ENCODE results near the gene DEFB118. TPM values are rescaled to one million over a fixed set of nuclear protein-coding genes. Genes with fewer than 3 reads are reported as not detected.

The DEFB118 gene, protein sequence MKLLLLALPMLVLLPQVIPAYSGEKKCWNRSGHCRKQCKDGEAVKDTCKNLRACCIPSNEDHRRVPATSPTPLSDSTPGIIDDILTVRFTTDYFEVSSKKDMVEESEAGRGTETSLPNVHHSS
- total RNA-seq, result not detected in 2 replicates

DNA sequence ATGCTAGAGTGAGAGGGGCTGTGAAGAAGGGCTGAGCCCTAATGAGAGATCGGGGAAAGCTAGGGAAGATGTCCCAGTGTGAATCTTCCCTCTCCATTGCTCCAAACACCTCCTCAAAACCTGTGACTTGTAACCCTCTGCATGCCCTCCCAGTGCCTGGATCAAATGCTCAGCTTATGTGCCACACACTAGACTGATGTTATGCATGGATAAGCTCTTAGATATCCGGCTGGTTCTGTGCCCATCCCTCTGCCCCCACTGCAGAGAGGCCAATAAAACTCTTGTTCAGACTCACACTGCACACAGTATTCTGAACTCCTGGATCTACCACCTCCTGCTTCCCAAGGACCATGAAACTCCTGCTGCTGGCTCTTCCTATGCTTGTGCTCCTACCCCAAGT is at the start of gene DEFB118:
TSS of gene DEFB118 (plus strand) at position 301 of the 400 bp plus-strand sequence. CDS start at position 351, 50 bp downstream.

DNA sequence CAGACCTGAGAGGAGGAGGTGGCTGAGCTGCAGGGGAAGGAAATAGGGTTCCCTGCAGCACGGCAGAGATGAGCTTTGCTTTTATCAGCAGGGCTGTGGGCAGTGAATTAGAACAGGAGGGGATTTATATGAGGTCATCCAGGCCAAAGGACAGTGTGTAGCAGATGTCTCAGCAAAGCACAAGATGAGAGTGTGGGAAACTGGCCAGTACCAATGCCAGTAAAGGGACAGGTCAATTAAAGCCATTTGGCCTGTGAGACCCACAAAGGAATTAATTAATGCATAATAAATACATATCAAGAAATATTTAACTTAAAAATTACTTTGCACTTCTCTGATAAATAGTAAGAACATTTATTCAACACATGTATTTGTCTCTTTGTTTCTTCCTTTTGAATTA is 22.1 kb downstream of the DEFB118 start, which contains the start of gene DEFB119:
TSS of gene DEFB119 (minus strand) at position 101 of the 400 bp plus-strand sequence. CDS start 107 bp downstream, outside the sequence.

GRCh38 chr20:31406115-31406514 is 37.7 kb downstream of the DEFB118 start, which contains the start of gene DEFB121:
DEFB121 (minus strand) TSS chr20:31406215; CDS start chr20:31406152, 63 bp downstream.

Other genes with a start within 250 kb of the DEFB118 start
- not detected in 2 replicates for gene DEFB115, start 110.9 kb upstream of the DEFB118 start, total RNA-seq
- gene DEFB116, start 60.0 kb upstream of the DEFB118 start, total RNA-seq, result not detected in 2 replicates
- gene DEFB119, start 22.0 kb downstream of the DEFB118 start, total RNA-seq, result not detected in 2 replicates
- not detected in 2 replicates for gene DEFB121, start 37.6 kb downstream of the DEFB118 start, total RNA-seq
- not detected in 2 replicates for gene DEFB123, start 72.0 kb downstream of the DEFB118 start, total RNA-seq
- not detected in 2 replicates for gene DEFB124, start 106.5 kb downstream of the DEFB118 start, total RNA-seq
- not detected in 2 replicates for gene REM1, start 106.7 kb downstream of the DEFB118 start, total RNA-seq
- gene HM13, start 145.8 kb downstream of the DEFB118 start, total RNA-seq, result 65.9 and 83.9 TPM in 2 replicates
- gene ID1, start 236.7 kb downstream of the DEFB118 start, total RNA-seq, result 80.6 and 268 TPM in 2 replicates